Measurements from ENCODE around the gene TBC1D2. TPM values are rescaled to one million over a fixed set of nuclear protein-coding genes. Genes with fewer than 3 reads are reported as not detected.
A peak's percentile ranks its signal among the peaks of the same experiment; 100 is the strongest.

The TBC1D2 gene
- total RNA-seq, 2 donors from 2014 or later = 5.6 to 6.4 TPM

DNA sequence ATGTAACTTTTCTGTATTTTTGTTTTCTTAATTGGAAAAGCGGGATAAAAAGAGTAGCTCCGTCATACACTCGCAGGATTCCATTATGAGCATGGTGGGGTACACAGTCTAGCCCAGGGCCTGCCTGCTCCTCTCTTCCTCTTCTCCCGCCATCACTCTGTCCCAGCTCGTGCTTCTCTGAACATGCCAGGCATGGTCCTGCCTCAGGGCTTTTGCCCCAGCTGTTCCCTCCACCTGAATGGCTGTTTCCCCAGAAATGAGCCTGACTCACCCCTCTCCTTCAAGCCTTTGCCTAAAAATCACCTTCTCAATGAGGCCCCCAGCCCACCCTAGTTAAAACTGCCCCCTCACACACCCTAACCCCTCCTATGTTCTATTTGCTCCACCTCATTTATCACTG, 67.5 kb downstream of the TBC1D2 start:
- Mint-ChIP-seq H3K36me3 (ENCODE audit: low read depth) (no peaks in the 10 kb centered on the region), H3K4me1 (peaks cover 20% of the 10 kb centered on the region), H3K27me3 (no peaks in the 10 kb centered on the region), H3K9me3 (no peaks in the 10 kb centered on the region), H3K27ac (peak overlapping the region; percentile 16), H3K4me3 (no peak overlapping the region)
- ATAC-seq (replicated peaks) = no peak

GRCh38 chr9:98186236-98186635, 69.2 kb downstream of the TBC1D2 start:
- no peak for ATAC-seq (replicated peaks)
- no peak overlapping the region for H3K4me3 Mint-ChIP-seq
- peaks cover 30% of the 10 kb centered on the region for H3K4me1 Mint-ChIP-seq
- H3K36me3 Mint-ChIP-seq (ENCODE audit: low read depth) = no peaks in the 10 kb centered on the region
- H3K9me3 Mint-ChIP-seq = no peaks in the 10 kb centered on the region
- H3K27me3 Mint-ChIP-seq = no peaks in the 10 kb centered on the region
- peak overlapping the region; percentile 49 for H3K27ac Mint-ChIP-seq

GRCh38 chr9:98185611-98186171, 69.8 kb downstream of the TBC1D2 start:
- no peaks in the 10 kb centered on the region for H3K27me3 Mint-ChIP-seq
- no peaks in the 10 kb centered on the region for H3K9me3 Mint-ChIP-seq
- no peak for ATAC-seq (replicated peaks)
- H3K36me3 Mint-ChIP-seq (ENCODE audit: low read depth) = no peaks in the 10 kb centered on the region
- H3K27ac Mint-ChIP-seq = peak overlapping the region; percentile 49
- H3K4me3 Mint-ChIP-seq = no peak overlapping the region
- H3K4me1 Mint-ChIP-seq = peaks cover 30% of the 10 kb centered on the region

GRCh38 chr9:98185021-98185567, 70.4 kb downstream of the TBC1D2 start:
- ATAC-seq (replicated peaks) = no peak
- Mint-ChIP-seq H3K9me3 (no peaks in the 10 kb centered on the region), H3K27ac (peak overlapping the region; percentile 49), H3K36me3 (ENCODE audit: low read depth) (no peaks in the 10 kb centered on the region), H3K4me1 (peaks cover 36% of the 10 kb centered on the region), H3K27me3 (no peaks in the 10 kb centered on the region), H3K4me3 (no peak overlapping the region)

- Mint-ChIP-seq H3K36me3 (ENCODE audit: low read depth) (no peaks in the 10 kb centered on the region), H3K27ac (no peak overlapping the region), H3K4me1 (peaks cover 39% of the 10 kb centered on the region), H3K27me3 (no peaks in the 10 kb centered on the region), H3K4me3 (no peak overlapping the region), H3K9me3 (no peaks in the 10 kb centered on the region)
- no peak for ATAC-seq (replicated peaks)
Measured at GRCh38 chr9:98184326-98184725, 71.1 kb downstream of the TBC1D2 start.

DNA sequence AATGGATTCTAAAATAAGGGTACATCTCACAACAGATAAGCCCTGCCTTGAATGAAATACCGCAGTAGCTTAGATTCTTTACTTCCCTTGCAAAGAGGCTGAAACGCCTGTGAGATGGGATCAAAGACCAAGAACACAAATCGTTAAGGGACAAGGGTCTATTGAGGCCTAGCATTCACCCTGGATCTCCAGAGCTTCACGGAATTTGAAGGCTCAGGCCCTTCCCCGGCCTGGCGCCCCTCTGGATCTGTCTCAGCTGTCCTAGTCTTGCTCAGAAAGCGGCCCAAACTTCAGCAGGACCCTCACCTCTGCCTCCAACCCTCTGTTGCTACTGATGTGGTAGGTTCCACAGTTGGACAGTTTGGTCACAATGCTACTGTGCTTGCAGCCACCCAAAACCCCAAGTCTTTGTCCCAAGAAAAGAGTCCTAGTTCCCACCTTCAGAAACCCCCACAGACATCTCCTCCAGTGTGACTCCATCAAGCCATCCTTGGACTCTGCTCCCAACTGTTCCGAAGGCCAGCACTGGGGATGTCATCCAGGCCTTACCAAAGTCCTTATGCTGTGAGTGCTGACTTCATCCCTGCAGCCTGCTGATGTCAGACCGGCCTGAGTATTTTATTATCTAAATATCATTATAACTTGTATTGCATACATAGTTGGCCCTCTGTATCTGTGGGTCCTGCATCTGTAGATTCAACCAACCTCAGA, 72.4 kb downstream of the TBC1D2 start:
- no peak overlapping the region for H3K4me3 Mint-ChIP-seq
- H3K27me3 Mint-ChIP-seq = no peaks in the 10 kb centered on the region
- H3K4me1 Mint-ChIP-seq = peaks cover 32% of the 10 kb centered on the region
- H3K27ac Mint-ChIP-seq = no peak overlapping the region
- ATAC-seq (replicated peaks) = no peak
- H3K36me3 Mint-ChIP-seq (ENCODE audit: low read depth) = no peaks in the 10 kb centered on the region
- H3K9me3 Mint-ChIP-seq = no peaks in the 10 kb centered on the region

- Mint-ChIP-seq H3K4me3 (no peak overlapping the region), H3K9me3 (no peaks in the 10 kb centered on the region), H3K4me1 (peaks cover 27% of the 10 kb centered on the region), H3K27ac (peak overlapping the region; percentile 59), H3K27me3 (no peaks in the 10 kb centered on the region), H3K36me3 (ENCODE audit: low read depth) (no peaks in the 10 kb centered on the region)
- ATAC-seq (replicated peaks) = no peak
Measured at GRCh38 chr9:98182069-98182820, 73.2 kb downstream of the TBC1D2 start.

DNA sequence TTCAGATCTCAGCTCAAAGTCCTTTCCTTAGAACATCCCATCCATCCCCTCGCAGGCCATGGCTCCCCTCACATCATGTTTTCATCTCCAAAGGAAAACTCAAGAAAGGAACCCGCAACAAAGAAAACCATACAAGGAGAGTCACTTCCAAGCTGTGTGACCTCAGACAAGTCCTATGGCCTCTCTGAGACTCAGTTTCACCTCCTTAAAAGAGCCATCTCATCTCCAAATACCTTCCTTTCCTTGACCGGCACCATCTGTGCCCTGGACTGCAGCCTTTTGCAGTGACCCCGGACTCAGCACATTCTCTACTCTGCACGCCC, 73.7 kb downstream of the TBC1D2 start:
- Mint-ChIP-seq H3K27ac (peak overlapping the region; percentile 59), H3K4me1 (peaks cover 27% of the 10 kb centered on the region), H3K4me3 (no peak overlapping the region), H3K27me3 (no peaks in the 10 kb centered on the region), H3K9me3 (no peaks in the 10 kb centered on the region), H3K36me3 (ENCODE audit: low read depth) (no peaks in the 10 kb centered on the region)
- no peak for ATAC-seq (replicated peaks)

GRCh38 chr9:98180996-98181395, 74.5 kb downstream of the TBC1D2 start:
- Mint-ChIP-seq H3K27me3 (no peaks in the 10 kb centered on the region), H3K4me1 (peaks cover 27% of the 10 kb centered on the region), H3K27ac (peak overlapping the region; percentile 59), H3K4me3 (no peak overlapping the region), H3K36me3 (ENCODE audit: low read depth) (no peaks in the 10 kb centered on the region), H3K9me3 (no peaks in the 10 kb centered on the region)
- no peak for ATAC-seq (replicated peaks)

DNA sequence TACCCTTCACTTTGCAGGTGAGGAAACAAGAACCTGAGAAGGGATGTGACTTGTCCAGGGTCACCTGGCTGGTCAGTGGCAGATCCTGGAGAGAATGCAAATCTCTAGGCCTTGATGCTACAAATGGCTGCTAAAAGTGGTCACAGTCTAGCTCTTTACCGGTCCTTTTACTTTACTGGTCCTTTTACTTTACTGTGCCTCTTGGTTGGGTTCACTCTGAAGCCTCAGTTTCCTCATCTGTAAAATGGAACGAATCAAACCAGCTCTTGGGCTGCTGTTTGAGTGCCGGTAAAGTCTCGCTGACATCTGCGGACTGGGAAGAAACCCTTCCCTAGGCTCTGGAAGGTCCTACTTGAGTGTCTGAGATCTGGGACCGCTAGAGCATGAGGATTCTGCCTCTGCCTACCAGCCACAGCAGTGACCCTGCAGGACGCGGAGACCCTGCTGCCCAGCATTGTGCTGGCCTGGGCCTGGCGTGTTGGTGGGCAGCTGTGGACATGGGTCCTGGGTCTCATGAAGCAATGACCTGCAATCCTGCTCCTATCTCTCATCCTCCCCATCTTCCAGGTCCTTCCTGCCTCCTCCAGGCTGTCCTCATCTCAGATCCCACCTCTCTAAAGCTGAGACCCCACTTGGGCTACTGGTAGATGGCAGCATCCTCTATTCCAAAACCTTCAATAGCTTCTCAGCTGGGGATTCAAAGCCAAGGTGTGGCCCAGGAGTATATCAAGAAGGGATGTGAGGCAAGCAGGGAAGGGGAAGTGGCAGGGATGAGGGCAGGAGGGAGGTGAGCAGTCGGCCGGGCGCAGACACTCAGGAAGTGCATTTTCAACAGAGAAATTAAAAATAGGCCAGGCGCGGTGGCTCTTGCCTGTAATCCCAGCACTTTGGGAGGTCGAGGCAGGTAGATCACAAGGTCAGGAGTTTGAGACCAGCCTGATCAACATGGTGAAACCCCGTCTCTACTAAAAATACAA, 76.3 kb downstream of the TBC1D2 start:
- Mint-ChIP-seq H3K27ac (peak overlapping the region; percentile 28), H3K36me3 (ENCODE audit: low read depth) (no peaks in the 10 kb centered on the region), H3K27me3 (no peaks in the 10 kb centered on the region), H3K4me1 (peaks cover 19% of the 10 kb centered on the region), H3K4me3 (no peak overlapping the region), H3K9me3 (no peaks in the 10 kb centered on the region)
- no peak for ATAC-seq (replicated peaks)

DNA sequence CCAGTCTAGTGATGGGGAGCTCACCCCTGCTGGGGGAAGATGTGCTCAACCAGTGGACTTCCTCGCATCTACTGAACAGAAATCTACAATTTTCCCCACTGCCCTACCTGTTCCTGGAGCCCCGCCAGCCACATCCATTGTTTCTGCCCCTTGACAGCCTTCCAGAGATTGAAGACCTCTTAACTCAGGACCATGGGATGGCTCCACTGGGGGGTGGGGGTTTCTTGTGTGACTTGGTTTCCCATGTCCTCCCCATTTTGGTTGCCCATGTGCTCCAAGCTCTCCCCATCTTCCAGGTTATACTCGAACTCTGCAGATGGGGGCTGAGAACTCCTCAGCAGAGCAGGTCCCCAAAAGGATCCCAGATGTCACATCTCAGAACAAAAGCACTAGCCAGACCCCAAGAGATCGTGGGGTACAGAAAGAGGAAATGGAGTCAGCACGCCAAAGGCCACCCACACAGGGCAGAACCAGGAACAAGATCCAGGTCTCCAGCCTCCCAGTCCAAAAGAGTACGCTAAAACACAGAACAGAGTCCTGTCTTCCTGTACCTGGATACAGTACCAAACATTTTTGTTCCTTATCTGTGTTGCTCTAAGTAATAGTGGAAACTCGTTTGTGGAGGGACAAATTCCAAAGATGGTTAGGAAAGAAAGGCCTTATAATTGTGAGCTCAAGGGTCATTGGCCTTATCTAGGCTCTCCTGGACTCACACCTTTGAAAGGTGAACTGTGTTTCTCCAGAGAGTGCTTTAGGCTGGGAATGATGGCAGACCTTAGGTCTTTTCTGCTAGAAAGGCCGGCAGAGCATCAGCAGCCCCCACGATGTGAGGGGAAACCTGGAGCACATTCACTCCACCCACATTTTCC, 78.8 kb downstream of the TBC1D2 start:
- Mint-ChIP-seq H3K27ac (peak overlapping the region; percentile 71), H3K4me1 (peaks cover 13% of the 10 kb centered on the region), H3K36me3 (ENCODE audit: low read depth) (no peaks in the 10 kb centered on the region), H3K4me3 (no peak overlapping the region), H3K27me3 (no peaks in the 10 kb centered on the region), H3K9me3 (no peaks in the 10 kb centered on the region)
- no peak for ATAC-seq (replicated peaks)

DNA sequence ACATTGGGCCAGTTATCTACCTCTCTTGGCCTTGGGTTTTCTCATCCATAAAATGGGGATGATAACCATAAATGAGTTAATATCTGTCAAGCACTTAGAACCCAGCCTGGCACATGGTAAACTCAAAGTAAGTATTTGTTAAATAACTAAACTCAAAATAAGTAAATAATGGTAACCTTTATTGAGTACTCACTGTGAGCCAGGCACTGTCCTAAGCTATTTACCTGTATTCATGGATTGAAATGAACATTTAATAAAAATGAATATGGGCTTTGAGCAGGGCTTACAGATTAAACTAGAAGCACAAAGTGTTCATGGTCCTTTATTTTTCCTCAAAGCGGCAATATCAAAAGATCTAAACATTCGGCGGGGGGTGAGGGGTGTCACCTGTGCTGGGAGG, 79.7 kb downstream of the TBC1D2 start:
- Mint-ChIP-seq H3K4me1 (peaks cover 15% of the 10 kb centered on the region), H3K27ac (peak overlapping the region; percentile 71), H3K4me3 (no peak overlapping the region), H3K9me3 (no peaks in the 10 kb centered on the region), H3K36me3 (ENCODE audit: low read depth) (no peaks in the 10 kb centered on the region), H3K27me3 (no peaks in the 10 kb centered on the region)
- no peak for ATAC-seq (replicated peaks)

GRCh38 chr9:98175028-98175569, 80.3 kb downstream of the TBC1D2 start:
- Mint-ChIP-seq H3K4me3 (no peak overlapping the region), H3K27ac (no peak overlapping the region), H3K27me3 (no peaks in the 10 kb centered on the region), H3K9me3 (no peaks in the 10 kb centered on the region), H3K36me3 (ENCODE audit: low read depth) (no peaks in the 10 kb centered on the region), H3K4me1 (peaks cover 14% of the 10 kb centered on the region)
- no peak for ATAC-seq (replicated peaks)

Measured in activated T-helper 17 cell treated with anti-CD3 and anti-CD28 coated beads, Interleukin-2, amount 50 U/mL, for 72 hours (primary cell).